ENCODE results near the gene CTNNA3. TPM values are rescaled to one million over a fixed set of nuclear protein-coding genes. Genes with fewer than 3 reads are reported as not detected.

The CTNNA3 gene
- total RNA-seq, 1 donor from 2014 or later, result 0.46 TPM

- TF ChIP-seq CTCF (conservative IDR thresholded peaks at IDR 0.05; ENCODE audit: low read depth, low read length), result no peak
- no peak for DNase-seq (ENCODE audit: low read depth)
- no peak overlapping the region for H3K4me3 ChIP-seq (ENCODE audit: low read depth, low read length)
Observed at GRCh38 chr10:65864036-65864435, 1832.0 kb downstream of the CTNNA3 start.

Other genes starting within 250 kb of the CTNNA3 start
- gene DNAJC12, start 142.0 kb upstream of the CTNNA3 start, total RNA-seq, result 0.17 and 2.2 TPM in 2 replicates
- 9.3 and 10.5 TPM in 2 replicates for gene SIRT1, start 188.5 kb upstream of the CTNNA3 start, total RNA-seq